BLaER1 treated with 17β-estradiol and CSF1 and Interleukin-3, amounts not matched to agents 10 nM and 100 nM (cell line): Measurements from ENCODE around the gene TSPAN2.
A peak's percentile ranks its signal among the peaks of the same experiment; 100 is the strongest.

Source experiments
- H3K27ac ChIP-seq, 11 experiments: shearing (Covaris generic); formaldehyde crosslinking; 2 replicates each; pipeline ENCODE4 v1.8.1; 2022
- H3K27me3 ChIP-seq, 11 experiments: shearing (Covaris generic); formaldehyde crosslinking; 2 replicates each; pipeline ENCODE4 v1.8.1; 2022
- H3K36me3 ChIP-seq, 11 experiments: shearing (Covaris generic); formaldehyde crosslinking; 2 replicates each; pipeline ENCODE4 v1.8.1; 2022
- H3K4me1 ChIP-seq, 10 experiments: shearing (Covaris generic); formaldehyde crosslinking; 2 replicates each; pipeline ENCODE4 v1.8.1; 2022
- H3K4me2 ChIP-seq, 11 experiments: shearing (Covaris generic); formaldehyde crosslinking; 2 replicates each; pipeline ENCODE4 v1.8.1; 2022
- H3K4me3 ChIP-seq, 10 experiments: shearing (Covaris generic); formaldehyde crosslinking; 2 replicates each; pipeline ENCODE4 v1.8.1; 2022
- H3K9ac ChIP-seq, 11 experiments: shearing (Covaris generic); formaldehyde crosslinking; 2 replicates each; pipeline ENCODE4 v1.8.1; 2022
- H3K9me3 ChIP-seq, 11 experiments: shearing (Covaris generic); formaldehyde crosslinking; replicated peaks in 1 of 11; 2 replicates each; pipeline ENCODE4 v1.8.1; 2022
- H4K20me1 ChIP-seq, 11 experiments: shearing (Covaris generic); formaldehyde crosslinking; 2 replicates each; pipeline ENCODE4 v1.8.1; 2022
- Cebpa-rat ChIP-seq, 11 experiments: shearing (Covaris generic); IDR thresholded peaks; 2 replicates each; pipeline ENCODE4 v1.8.1; 2022

Gene TSPAN2

DNA sequence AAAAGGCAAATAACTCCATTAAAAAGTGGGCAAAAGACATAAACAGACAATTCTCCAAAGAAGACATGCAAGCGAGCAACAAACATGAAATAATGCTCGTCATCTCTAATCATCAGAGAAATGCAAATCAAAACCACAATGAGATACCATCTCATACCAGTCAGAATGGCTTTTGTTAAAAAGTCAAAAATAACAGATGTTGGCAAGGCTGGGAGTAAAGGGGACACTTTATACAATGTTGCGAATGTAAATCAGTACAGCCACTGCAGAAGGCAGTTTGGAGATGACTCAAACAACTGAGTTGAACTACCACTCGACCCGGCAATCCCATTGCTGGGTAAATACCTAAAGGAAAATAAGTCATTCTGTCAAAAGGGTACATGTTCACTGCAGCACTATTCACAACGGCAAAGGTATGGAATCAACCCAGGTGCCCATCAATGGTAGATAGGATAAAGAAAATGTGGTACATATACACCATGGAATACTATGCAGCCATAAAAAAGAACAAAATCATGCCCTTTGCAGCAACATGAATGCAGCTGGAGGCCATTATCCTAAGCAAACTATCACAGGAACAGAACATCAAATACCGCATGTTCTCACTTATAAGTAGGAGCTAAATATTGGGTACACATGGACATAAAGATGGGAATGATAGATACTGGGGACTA lies 25.9 kb downstream of the TSPAN2 start:
- Histone ChIP-seq H3K4me2 (peak overlapping the region in 3 of 11 experiments; percentile 4 to 40 (median 26); a peak in 3 of 22 replicates), H3K4me1 (peaks cover 0 to 11% (median 8%) of the 10 kb centered on the region in 10 experiments; a peak in 11 of 20 replicates), H4K20me1 (no peaks in the 10 kb centered on the region), H3K4me3 (no peak overlapping the region), H3K27ac (no peak overlapping the region), H3K36me3 (no peaks in the 10 kb centered on the region), H3K27me3 (no peaks in the 10 kb centered on the region), H3K9me3 (no peaks in the 10 kb centered on the region), H3K9ac (no peak overlapping the region)
- TF ChIP-seq Cebpa-rat (IDR thresholded peaks at IDR 0.05): no peak

DNA sequence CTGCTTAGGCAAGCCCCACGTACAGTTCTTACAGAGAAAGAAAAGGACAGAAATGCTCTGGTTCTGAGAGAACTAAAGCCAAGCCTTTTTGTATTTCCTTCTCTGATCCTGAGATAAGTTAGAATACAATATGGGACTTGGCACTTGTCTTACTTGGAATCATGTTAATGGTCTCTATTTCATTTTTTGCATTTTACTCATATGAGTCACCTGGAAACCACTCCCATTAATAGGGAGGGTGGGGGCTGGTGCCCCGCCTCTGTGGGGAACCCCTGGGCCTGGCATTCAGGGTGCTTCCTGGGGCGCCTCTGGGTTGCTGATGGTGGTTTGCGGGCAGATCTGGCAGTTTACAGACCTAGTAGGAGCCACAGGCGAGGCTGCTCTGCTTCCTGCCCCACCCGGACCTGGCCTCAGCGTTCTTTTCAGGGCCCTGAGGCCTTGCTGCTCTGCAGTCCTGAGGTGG lies 26.7 kb downstream of the TSPAN2 start:
- Histone ChIP-seq H3K27me3 (no peaks in the 10 kb centered on the region), H3K9me3 (no peaks in the 10 kb centered on the region), H3K4me3 (no peak overlapping the region), H4K20me1 (no peaks in the 10 kb centered on the region), H3K4me2 (peak overlapping the region in 6 of 11 experiments; percentile 4 to 40 (median 23); a peak in 5 of 22 replicates), H3K36me3 (no peaks in the 10 kb centered on the region), H3K27ac (no peak overlapping the region), H3K9ac (no peak overlapping the region), H3K4me1 (peaks cover 0 to 11% (median 8%) of the 10 kb centered on the region in 10 experiments; a peak in 11 of 20 replicates)
- no peak for TF ChIP-seq Cebpa-rat (IDR thresholded peaks at IDR 0.05)

DNA sequence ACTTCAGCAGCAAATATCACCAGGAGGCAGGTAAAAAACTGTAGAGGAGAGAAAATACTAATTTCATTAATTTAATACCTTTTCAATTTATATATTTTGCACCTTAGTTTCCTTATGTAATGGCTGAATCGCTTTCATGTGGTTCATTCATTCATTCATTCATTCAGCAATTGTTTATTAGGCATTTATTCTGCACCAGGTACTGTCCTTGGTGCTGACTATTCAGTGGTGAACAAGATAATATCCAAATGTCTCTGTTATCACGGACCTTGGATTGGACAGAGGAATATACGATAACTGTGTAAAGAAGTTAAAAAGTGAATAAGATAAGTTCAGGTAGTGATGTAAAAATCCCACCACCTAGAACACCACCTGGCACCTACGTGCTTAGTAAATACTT lies 28.8 kb downstream of the TSPAN2 start:
- Histone ChIP-seq H3K27ac (no peak overlapping the region), H4K20me1 (no peaks in the 10 kb centered on the region), H3K4me3 (no peak overlapping the region), H3K9ac (no peak overlapping the region), H3K36me3 (no peaks in the 10 kb centered on the region), H3K4me2 (no peak overlapping the region), H3K27me3 (no peaks in the 10 kb centered on the region), H3K9me3 (no peaks in the 10 kb centered on the region), H3K4me1 (peaks cover 0 to 11% (median 8%) of the 10 kb centered on the region in 10 experiments; a peak in 11 of 20 replicates)
- no peak for TF ChIP-seq Cebpa-rat (IDR thresholded peaks at IDR 0.05)

DNA sequence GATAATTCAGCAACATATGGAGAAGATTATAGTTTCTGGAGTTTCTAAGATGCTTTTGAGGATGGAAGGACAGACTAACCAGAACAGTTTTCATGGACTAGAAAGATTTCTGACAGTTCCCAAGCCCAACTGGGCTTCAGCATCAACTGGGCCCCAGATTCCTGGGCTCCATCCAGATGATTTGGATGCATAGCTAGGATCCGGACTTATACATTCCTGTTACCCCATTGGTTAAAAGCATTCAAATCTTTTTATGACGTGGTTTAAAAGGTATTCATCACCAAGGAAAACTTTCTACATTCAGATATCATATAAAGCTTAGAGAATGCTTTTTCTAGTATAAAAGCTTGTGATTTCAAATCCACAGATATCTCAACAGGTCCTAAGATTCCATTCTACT lies 30.0 kb downstream of the TSPAN2 start:
- Histone ChIP-seq H3K9ac (no peak overlapping the region), H3K4me3 (no peak overlapping the region), H3K9me3 (no peaks in the 10 kb centered on the region), H3K4me1 (peaks cover 0 to 11% (median 8%) of the 10 kb centered on the region in 10 experiments; a peak in 11 of 20 replicates), H3K36me3 (no peaks in the 10 kb centered on the region), H3K4me2 (no peak overlapping the region), H3K27ac (no peak overlapping the region), H4K20me1 (no peaks in the 10 kb centered on the region), H3K27me3 (no peaks in the 10 kb centered on the region)
- TF ChIP-seq Cebpa-rat (IDR thresholded peaks at IDR 0.05): no peak

DNA sequence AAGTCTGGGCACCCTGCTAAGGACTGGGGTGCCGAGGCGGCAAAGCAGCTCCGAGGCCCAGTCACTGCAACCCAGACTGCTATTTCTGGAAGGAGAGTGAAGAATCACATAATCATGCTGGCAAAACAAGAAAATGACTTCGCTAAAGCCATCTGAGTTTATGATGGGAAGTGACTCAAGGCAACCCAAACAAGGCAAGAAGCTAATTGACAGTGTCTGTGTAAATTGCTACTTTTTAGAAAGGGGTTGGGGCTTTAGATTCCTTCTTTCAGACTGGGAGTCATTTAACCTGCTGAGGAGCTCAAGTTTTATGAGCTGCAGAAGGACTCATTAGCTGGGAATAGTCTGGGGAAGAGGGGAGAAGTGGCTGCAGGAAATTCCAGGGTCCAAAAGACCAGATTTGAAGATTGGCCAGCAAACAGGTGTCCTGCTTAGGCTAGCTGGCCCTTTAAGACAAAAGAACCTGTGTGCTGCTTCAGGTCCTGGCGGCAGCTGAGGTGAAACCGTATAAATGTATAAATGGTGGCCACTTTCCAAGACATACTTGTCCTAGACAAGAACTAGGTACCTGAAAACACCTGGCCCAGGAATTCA lies 31.5 kb downstream of the TSPAN2 start:
- Histone ChIP-seq H3K27ac (no peak overlapping the region), H3K4me1 (peaks cover 0 to 7% (median 4%) of the 10 kb centered on the region in 10 experiments; a peak in 11 of 20 replicates), H3K36me3 (no peaks in the 10 kb centered on the region), H3K4me2 (no peak overlapping the region), H3K4me3 (no peak overlapping the region), H4K20me1 (no peaks in the 10 kb centered on the region), H3K9ac (no peak overlapping the region), H3K27me3 (no peaks in the 10 kb centered on the region), H3K9me3 (no peaks in the 10 kb centered on the region)
- no peak for TF ChIP-seq Cebpa-rat (IDR thresholded peaks at IDR 0.05)

DNA sequence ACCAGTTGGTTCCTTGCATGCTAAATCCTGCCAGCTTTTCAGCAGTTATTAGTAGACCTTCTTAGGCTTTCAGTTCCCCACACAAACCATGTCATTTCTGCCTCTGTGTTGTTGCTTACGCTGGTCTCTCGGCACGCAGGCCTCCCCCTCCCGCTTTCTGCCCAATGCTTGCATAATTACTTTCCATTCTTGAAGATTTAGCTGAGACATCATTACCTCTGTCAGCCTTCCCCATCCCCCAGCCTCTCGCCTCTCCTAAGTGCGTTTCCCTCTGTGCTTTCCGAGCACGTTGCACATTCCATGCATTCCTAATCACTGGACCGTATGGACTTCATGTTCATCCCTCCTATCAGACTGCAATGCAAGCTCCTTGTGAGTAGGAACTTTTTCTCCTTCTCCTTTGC lies 32.9 kb downstream of the TSPAN2 start:
- H3K9me3 ChIP-seq: no peaks in the 10 kb centered on the region
- H3K36me3 ChIP-seq: no peaks in the 10 kb centered on the region
- H3K9ac ChIP-seq: no peak overlapping the region
- no peaks in the 10 kb centered on the region for H4K20me1 ChIP-seq
- H3K27ac ChIP-seq: no peak overlapping the region
- no peak overlapping the region for H3K4me2 ChIP-seq
- no peaks in the 10 kb centered on the region for H3K27me3 ChIP-seq
- no peak overlapping the region for H3K4me3 ChIP-seq
- TF ChIP-seq Cebpa-rat (IDR thresholded peaks at IDR 0.05): no peak
- H3K4me1 ChIP-seq: no peaks in the 10 kb centered on the region

DNA sequence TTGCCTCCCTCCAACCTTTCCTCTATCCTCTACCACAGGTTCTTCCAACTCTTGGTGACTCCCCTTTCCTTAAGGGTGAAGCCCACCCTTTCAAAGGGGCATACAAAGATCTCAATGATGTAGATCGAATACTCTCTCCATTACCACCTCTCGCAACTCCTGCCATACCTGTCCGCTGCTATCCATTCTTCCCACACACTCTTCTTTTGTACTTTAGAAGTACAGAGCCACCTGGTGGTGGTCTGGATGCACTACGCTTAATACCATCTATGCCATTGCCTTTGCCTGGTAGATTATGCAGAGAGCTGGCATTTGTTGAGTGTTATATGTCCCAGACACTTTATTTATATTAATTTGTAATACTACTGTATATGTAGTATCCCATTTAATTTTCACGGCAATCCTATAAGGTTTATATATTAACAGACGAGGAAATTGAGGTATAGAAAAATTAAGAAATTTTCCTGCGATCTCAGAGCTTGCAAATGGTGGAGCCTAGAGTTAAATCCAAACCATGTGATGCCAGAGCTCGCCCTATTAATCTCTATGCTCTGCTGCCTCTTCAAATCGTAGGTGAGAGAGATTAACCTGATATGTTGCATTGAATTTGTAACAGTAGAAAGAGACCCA lies 36.7 kb downstream of the TSPAN2 start:
- Histone ChIP-seq H4K20me1 (no peaks in the 10 kb centered on the region), H3K4me1 (peaks cover 0 to 20% (median 9%) of the 10 kb centered on the region in 10 experiments; a peak in 10 of 20 replicates), H3K9ac (no peak overlapping the region), H3K4me3 (no peak overlapping the region), H3K36me3 (no peaks in the 10 kb centered on the region), H3K9me3 (no peaks in the 10 kb centered on the region), H3K27me3 (no peaks in the 10 kb centered on the region), H3K4me2 (no peak overlapping the region), H3K27ac (no peak overlapping the region)
- TF ChIP-seq Cebpa-rat (IDR thresholded peaks at IDR 0.05): no peak

DNA sequence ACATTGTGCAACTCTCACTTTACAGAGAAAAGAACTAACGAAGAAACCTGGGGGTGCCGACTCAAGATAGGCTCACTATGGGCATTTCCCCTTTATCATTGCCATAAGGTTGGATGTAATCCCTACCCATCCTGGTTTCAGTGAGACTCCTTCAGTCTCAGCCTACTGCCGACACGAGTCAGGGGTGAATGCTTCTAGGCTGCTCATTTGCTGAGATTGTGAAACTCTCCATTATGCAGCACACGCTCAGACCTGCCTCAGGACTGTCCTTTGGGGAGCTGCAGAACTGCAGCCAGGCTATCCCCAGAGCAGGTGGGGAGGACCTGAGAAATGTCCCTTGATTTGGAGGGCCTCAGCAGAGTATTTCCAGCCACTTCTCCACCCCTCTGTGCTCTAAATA lies 37.5 kb downstream of the TSPAN2 start:
- TF ChIP-seq Cebpa-rat (IDR thresholded peaks at IDR 0.05): no peak
- Histone ChIP-seq H4K20me1 (no peaks in the 10 kb centered on the region), H3K9me3 (peaks cover 0 to under 1% (median 0%) of the 10 kb centered on the region in 11 experiments; a peak in 1 of 22 replicates), H3K9ac (no peak overlapping the region), H3K4me3 (no peak overlapping the region), H3K36me3 (no peaks in the 10 kb centered on the region), H3K4me2 (no peak overlapping the region), H3K27ac (no peak overlapping the region), H3K27me3 (no peaks in the 10 kb centered on the region), H3K4me1 (peaks cover 0 to 20% (median 9%) of the 10 kb centered on the region in 10 experiments; a peak in 10 of 20 replicates)

DNA sequence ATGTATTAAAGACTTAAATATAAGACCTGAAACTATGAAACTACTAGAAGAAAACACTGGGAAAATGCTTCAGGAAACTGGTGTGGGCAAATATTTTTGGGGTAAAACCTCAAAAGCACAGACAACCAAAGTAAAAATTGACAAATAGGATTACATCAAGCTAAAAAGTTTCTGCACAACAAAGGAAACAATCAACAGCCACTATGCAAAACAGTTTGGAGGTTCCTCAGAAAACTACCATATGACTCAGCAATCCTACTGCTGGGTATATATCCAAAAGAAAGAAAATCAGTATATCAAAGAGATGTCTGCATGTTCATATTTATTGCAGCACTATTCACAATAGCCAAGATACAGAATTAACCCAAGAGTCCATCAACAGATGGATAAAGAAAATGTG lies 42.6 kb downstream of the TSPAN2 start:
- 0 out of 22 replicates have a peak, but pooled peaks cover 0 to 3% (median 0%) of the 10 kb centered on the region in 11 experiments for H3K36me3 ChIP-seq
- H3K27ac ChIP-seq: no peak overlapping the region
- no peak overlapping the region for H3K4me2 ChIP-seq
- H3K4me3 ChIP-seq: no peak overlapping the region
- no peaks in the 10 kb centered on the region for H3K27me3 ChIP-seq
- no peak for TF ChIP-seq Cebpa-rat (IDR thresholded peaks at IDR 0.05)
- H3K9ac ChIP-seq: no peak overlapping the region
- H3K4me1 ChIP-seq: peaks cover 0 to 20% (median 9%) of the 10 kb centered on the region in 10 experiments; a peak in 10 of 20 replicates
- peaks cover 0 to 16% (median 7%) of the 10 kb centered on the region in 11 experiments; a peak in 10 of 22 replicates for H3K9me3 ChIP-seq
- no peaks in the 10 kb centered on the region for H4K20me1 ChIP-seq
